HG02642 (cell line): Measurements from ENCODE around the gene SETD7.

Source experiments
- ATAC-seq: cut with Tn5 transposase; IDR thresholded peaks from one replicate; pipeline ENCODE4 v1.9.1; 2021; ENCODE audit warnings: mild to moderate bottlenecking; ENCODE audit not compliant: unreplicated experiment, poor library complexity

The SETD7 gene

GRCh38 chr4:139553751-139554641 is 2.0 kb downstream of the SETD7 start:
- ATAC-seq: no peak

GRCh38 chr4:139552517-139553307 is 3.3 kb downstream of the SETD7 start:
- ATAC-seq: no peak

DNA sequence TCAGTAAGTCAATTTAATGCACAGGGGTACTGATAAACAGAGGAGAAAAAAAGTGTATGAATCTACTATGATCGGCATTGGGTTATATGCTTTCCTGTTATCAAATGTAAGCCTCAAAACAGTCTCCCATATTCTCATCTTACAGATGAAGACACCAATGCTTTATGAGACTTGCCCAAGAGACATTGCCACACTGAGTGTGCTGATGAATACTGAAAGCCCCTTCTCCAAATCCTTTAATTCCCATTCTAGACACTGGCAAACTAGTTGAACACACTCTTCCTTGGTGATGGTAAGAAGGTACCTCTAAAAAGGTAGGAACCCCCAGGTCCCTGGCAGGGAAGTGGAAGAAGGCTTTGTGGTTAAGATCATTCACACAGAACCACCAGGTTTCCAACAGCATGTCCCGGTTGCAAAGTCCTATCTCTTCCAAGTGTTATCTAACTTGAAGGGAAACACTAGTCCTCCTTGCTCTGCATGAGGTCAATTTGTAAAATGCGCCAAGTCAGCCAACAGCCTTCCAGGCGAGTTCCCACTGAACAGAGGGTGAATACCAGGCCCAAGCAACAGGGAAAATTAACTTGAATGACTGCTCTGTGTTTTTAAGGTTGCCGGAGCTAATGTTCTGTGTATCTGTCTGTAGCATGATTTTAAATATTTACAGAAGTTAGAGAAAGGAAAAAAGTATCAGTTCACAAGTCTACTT is 5.1 kb downstream of the SETD7 start:
- no peak for ATAC-seq

DNA sequence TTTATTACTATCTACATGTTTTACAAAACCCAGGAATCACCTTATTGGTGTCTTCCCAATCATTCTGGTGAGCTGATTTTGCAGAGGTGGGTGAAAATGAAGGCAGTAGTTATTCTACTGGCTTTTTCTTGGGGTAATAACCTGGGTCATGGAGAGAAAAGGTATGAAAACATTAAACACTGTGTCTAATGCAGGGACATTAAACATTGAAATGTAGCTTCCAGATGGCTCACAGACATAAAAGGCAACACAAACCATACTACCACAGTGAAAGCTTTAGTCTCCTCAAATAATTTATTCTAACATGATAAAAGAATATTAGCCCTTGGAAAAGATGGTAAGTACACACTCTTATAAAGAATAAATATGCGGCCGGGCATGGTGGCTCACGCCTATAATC is 8.0 kb downstream of the SETD7 start:
- ATAC-seq: no peak

DNA sequence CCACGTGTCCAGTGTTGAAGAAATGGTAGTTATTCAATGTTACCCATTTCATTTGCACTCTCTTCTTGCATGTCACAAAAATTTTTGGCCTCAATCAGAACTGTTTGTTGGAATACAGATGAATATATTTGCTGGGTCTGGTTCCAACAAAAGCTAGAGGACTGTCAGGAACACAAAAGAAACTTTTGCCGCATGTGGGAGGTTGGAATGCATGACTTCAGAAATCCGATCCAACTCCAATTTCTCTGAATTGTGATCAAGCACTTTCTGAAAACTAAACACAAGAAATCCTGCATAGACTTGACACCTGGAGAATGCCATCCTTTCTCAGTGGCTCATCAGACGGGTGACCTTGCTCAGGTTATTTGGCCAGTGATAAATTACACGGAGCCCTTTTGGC is 15.4 kb downstream of the SETD7 start:
- no peak for ATAC-seq

DNA sequence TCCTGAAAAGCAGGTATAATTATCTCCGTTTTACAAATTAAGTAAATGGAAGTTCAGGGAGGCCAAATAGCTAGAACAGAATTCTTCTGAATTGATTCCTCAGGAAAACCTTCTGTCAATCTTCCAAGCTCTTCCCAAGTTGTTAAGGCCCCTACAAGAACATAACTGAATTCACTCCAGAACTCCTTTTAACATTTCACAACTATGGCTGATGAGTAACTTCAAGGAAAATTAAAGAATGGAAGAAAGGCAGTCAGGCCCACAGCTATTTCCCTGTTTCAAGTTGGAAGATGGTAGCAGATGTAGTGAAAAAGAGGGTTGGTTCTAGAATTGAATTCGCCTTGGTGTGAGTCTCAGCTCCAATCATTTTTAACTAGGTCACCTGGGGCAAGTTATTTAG is 15.9 kb downstream of the SETD7 start:
- ATAC-seq: no peak

- no peak for ATAC-seq
These were observed 18.7 kb downstream of the SETD7 start for GRCh38 chr4:139537292-139537691.

- no peak for ATAC-seq
These were observed 20.2 kb downstream of the SETD7 start for GRCh38 chr4:139535871-139536234.

DNA sequence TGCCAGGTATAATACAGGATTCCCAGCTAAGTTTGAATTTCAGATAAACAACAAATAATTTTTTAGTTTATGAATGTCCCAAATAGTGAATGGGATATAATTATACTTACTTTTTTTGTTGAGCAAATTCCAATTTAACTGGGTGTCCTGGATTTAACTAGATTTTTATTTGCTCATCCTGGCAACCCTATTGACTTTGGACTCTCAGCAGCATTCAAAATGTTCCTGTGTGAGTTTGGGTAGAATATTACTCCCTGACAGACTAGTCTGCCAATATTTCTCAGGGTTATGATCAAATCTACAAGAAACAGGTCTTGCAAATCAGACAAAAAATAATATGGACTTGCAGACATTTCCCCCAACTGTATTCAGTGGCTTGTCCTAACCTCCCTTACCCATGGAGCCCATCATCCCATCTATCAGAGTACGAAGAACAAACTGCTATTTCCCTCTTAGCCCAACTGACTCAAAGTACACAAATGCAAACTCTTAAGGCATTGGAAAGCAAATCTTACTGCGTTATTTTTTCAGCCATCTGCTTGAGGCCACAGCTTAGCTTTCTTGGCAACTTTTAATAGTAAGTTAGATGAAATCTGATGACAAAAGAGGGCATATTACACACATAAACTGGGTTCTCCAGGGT is 20.7 kb downstream of the SETD7 start:
- no peak for ATAC-seq

DNA sequence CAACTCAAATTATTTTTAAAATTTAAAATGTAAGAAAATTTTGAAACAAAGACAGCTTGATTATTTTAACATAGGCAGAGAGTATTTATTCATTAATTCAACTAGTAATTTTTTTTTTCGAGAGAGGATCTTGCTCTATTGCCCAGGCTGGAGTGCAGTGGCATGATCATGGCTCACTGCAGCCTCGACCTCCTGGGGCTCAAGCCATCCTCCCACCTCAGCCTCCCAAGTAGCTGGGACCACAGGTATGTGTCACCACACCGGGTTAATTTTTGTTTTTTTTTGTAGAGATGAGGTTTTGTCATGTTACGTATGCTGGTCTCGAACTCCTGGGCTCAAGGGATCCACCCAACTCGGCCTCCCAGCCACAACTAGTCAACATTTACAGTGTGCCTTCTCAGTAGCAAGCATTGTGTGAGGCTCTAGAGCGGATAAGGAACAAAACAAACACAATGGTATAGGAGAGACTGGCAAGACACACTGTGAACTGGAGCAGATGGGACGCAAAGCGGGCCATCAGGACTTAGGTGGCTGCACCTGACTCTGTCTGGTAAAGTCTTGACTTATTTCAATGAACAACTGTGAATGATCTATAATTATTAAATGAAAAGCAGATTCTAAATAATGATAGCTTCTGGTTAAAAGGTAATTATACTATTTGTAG is 21.6 kb downstream of the SETD7 start:
- ATAC-seq: no peak

DNA sequence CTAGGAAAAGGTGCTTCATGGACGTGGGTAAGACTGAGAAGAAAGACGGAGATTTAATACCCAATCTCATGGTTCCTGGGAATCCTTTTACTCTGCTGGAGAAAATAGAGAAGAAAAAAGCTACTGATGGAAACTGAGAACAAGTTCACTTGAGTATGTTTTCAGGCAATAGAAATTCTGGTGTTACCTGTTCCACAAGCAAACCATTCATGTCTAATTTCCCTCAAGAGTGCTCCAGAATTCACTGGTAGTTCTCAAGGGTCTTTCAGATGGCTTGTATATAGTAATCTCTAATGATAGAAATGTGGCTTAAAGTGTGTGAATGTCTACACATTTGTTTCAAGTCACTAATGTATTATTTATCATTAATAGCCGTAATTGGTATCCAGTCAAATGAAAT is 22.5 kb downstream of the SETD7 start:
- no peak for ATAC-seq

GRCh38 chr4:139532947-139533346 is 23.1 kb downstream of the SETD7 start:
- ATAC-seq: no peak

- ATAC-seq: no peak
These were observed 25.1 kb downstream of the SETD7 start for GRCh38 chr4:139530833-139531427.

GRCh38 chr4:139528377-139529005 is 27.5 kb downstream of the SETD7 start:
- ATAC-seq: peak; percentile 82

GRCh38 chr4:139526928-139527327 is 29.1 kb downstream of the SETD7 start:
- no peak for ATAC-seq

DNA sequence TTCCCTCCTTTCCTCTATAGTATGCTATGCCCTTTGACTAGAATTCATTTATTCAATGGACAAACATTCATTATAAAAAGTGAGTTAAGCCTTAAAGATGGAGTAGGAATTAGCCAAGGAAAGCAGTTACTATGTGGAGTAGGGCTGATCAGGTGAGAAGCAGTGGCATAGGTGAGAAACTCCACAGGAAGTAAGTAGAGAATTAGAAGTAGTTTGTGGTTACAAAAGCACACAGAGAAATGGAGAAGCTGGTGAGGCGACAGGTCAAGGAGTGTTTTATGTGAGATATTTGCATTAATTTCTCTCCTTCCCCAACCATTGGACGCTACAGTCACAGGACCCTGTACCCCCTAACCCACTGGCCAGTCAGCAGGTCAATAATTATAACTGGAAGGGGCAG is 30.6 kb downstream of the SETD7 start:
- no peak for ATAC-seq

GRCh38 chr4:139524062-139524631 is 31.9 kb downstream of the SETD7 start:
- ATAC-seq: no peak

- ATAC-seq: no peak
These were observed 32.9 kb downstream of the SETD7 start for GRCh38 chr4:139523076-139523475.

DNA sequence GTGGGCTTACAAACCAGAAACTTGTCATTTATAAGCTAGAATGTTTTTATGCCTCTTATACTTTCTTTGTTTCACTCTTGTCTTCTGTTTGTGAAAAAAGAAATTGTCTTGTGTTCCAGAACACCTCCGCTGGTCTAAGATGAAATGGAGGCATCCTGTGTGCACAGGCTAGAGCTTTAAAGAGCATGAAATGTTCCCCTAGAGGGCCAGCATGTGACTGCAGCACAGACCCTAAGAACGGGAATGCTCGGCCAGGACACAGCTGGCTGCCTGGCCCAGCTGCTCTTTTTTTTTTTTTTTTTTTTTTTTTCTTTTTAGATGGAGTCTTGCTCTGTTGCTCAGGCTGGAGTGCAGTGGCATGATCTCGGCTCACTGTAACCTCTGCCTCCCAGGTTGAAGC is 33.6 kb downstream of the SETD7 start:
- ATAC-seq: no peak
